GM21528 (cell line): ENCODE results near the gene USP12.
"Not testable (repeated sequence)": the region's sequence is repeated elsewhere in the genome, so short reads cannot be mapped to it uniquely, and the experiment has no call there.

ENCODE experiments used
- ATAC-seq: cut with Tn5 transposase; IDR thresholded peaks from one replicate; pipeline ENCODE4 v1.9.1; 2021; ENCODE audit warnings: mild to moderate bottlenecking, moderate library complexity; ENCODE audit not compliant: unreplicated experiment, low FRiP score

The USP12 gene

GRCh38 chr13:27083183-27083582, 88.4 kb downstream of the USP12 start:
- no peak for ATAC-seq

- no peak for ATAC-seq
Measured at GRCh38 chr13:27081893-27082679, 89.5 kb downstream of the USP12 start.

DNA sequence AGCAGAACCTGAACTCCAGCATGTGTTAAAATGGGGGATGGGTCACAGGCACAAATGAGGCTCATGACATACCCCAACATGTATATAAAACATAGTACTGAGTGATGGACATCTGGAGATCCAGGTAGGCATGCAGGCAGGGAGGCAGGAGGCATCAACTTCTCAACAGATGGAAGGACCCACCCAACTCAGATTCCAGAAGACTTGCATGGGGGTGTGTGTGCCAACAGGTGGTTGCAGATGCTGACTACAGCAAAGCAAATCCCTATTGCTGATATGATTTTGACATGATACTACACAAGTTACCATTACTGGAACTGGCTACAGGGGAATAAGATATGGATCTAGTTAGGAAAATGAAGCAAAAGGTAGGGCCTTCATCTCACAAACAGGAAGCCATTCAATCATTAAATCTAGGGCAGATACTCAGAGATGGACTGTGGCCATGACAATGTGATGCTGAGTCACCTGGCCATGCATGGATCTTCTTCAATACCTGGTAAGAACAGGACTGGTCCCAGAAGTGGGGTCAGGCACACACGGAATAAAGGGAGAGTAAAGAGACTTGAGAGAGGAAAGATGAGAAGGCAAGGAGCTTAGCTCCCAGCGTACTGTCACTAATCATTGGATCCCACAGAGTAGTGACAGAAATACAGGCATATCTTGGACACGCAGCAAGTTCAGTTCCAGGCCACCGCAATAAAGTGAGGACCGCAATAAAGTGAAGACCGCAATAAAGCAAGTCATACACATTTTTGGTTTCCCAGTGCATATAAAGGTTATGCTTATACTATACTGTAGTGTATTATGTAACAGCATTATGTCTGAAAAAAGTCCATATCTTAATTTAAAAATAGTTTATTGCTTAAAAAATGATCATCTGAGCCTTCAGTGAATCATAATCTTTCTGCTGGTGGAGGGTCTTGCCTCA, 91.3 kb downstream of the USP12 start:
- no peak for ATAC-seq

DNA sequence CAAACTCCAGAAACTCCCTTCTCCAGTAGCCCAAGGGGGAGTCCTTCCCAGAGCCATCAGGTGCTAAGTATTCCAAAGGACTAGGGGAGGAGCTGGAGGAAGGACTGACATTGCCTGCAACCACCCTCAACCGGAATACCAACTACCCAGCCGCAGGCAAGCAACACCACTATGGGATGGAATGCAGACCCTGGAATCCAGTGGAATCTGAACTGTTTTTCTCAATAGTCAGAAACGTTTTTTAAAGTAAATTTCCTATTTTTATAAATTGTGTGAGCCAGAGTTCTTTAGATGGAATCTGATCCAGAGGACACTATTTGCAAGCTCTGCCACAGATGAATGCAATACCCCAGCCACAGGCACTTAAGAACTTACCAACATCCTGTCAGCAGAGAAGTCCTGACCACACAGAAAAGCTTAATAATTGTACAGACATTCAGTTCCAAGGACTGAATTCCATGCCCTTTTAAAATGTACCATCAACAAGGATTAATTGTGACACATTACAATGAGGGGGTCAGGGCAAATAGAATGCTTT, 92.1 kb downstream of the USP12 start:
- ATAC-seq: no peak

GRCh38 chr13:27077451-27077850, 94.2 kb downstream of the USP12 start:
- no peak for ATAC-seq

- no peak for ATAC-seq
Measured at GRCh38 chr13:27076421-27076820, 95.2 kb downstream of the USP12 start.

DNA sequence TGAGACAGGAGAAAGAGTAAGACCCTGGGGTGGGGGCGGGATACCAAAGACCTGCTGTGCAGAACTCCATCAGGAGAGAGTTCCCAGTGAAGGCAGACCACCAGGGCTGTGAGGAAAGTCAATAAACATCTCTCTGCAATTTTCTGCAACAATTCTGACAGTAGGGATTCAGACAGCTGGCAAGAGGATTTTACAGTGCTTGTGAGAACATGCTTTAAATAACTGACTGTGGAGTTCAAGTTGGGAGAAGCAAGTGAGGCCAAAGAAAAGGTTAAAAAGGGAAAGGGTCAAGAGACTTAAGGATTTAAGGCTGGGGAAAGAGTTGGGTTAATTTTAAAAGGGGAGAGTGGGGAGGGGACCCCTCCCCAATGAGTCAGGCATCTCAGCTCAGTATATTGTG, 98.4 kb downstream of the USP12 start:
- no peak for ATAC-seq

- not testable (repeated sequence) for ATAC-seq
Measured at GRCh38 chr13:27066123-27066522, 105.5 kb downstream of the USP12 start.

GRCh38 chr13:27065582-27065981, 106.0 kb downstream of the USP12 start:
- ATAC-seq: no peak

GRCh38 chr13:27064252-27064995, 107.2 kb downstream of the USP12 start:
- ATAC-seq: no peak

DNA sequence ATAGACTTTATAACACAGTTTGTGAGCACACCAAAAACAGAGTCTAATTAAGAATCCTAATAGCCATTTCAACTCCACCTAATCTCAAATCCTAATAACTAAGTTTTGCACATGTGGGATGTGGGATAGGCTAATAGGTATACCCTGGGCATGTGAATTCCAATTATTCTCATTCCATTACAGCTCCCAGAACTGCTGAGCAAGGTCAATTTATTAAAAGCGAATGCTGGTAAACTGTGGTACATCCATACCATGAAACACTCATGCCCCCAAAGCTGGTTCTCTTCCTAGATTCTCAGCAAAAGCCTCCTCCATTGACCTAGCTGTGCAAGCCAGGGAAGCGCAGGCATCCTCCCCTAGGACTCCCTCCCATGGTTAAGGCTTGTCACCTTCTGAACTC, 113.8 kb downstream of the USP12 start:
- no peak for ATAC-seq

GRCh38 chr13:27055526-27055925, 116.1 kb downstream of the USP12 start:
- no peak for ATAC-seq

DNA sequence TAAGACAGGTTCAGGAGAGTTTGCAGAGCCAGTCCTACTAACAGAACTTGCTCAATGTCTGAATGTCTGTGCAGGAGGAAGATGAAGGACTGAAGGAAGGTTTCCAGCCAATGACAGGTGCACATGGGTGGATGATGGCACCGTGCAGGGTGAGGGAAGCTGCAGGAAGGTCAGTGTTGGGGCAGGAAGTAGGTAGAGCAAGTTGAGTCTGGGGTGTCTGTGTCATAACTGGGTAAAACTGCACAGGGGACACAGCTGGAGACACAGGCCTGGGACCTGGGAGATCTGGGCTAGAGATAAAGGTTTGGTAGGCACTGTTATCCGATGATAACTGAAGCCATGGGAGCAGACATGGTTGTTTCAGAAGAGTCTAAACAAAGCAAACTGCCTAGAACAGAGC, 116.9 kb downstream of the USP12 start:
- ATAC-seq: no peak

- no peak for ATAC-seq
Measured at GRCh38 chr13:27053902-27054595, 117.6 kb downstream of the USP12 start.

GRCh38 chr13:27053210-27053884, 118.3 kb downstream of the USP12 start:
- ATAC-seq: no peak

DNA sequence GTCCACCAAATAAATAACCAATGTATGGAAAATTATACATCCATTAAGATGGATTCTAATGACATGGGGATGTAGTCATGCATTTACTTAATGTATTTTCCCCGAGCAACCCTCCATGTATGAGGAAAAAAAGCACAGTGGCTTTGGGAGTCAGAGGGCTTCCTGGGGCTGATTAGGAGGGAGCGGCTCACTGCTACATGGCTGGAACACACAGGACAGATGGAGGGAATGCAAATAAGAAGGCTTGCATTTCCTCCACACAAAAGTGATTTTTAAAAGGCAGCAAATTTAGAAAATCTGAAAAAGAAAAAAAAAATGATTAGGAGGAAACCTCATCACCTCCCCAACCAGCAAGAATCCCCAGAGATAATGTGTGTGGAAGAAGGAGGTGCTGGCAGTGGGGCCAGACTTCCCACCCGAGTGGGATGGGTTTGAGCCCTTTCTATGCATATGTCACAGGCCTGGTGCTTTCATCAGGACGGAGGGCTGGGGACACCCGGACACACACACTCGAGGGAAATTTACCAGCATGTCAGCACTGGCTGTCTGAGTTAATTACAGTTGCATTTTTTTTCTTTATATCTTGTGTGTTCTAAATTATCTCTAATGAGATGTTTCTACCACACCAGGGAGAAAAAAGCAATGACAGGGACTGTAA, 118.9 kb downstream of the USP12 start:
- ATAC-seq: no peak

DNA sequence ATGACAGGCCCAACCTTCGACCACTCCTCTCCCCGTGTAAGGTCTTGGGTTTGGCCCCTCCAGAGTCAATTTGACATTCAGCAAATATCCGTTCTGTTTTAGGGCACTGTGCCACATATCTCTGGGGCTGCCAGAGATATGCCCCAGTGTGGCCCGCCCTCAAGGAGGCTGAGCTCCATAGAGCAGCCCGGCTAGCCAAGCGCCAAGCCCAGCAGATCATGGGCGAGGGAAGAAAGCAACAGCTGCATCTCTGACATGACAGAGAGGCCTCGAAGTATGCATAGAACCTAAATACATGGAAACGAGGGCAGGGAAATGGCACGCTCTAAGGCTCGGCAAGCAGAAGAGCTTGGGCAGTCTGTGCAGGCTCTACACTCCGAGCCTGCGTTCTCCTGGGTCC, 124.5 kb downstream of the USP12 start:
- no peak for ATAC-seq

DNA sequence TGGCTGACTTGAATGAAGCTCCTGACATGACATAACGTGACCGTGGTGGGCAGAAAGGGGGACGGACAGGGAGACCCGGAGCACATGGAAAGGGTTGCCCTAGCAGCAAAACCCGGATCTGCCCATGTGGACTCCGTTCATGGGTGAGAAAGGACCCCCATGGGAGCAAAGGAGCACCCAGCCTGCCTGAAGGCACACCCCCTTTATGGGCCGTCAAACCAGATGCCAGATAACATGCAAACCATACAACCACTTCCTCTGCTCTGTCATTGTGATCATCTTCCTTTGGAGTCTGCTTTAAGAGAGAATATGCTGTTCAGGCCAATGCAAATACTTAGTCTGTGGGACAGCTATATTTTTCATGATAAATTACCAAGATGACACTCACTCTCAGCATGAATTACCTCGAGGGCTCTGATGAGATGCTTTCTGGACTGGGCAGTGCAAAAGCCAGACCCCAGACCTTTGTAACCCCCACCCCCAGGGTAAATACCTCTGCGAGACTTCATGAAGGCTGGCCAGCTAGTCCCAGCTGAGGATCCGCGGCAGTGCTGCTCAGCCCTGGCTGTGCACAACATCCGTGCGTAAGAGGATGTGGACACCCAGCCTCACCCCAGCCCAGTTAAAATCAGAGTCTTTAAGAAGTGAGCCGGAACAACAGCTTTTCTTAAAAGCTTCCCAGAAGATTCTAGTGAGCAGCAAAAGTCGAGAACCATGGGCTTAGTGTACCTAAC, 126.6 kb downstream of the USP12 start:
- peak; percentile 56 for ATAC-seq
